Hepatic stellate cell (primary cell): Measurements from ENCODE around the gene NT5E.
A peak's percentile ranks its signal among the peaks of the same experiment; 100 is the strongest.

Experiments
- DNase-seq: peaks from one replicate; pipeline ENCODE4 v3.0.0; 2011; ENCODE audit warnings: low spot score

The NT5E gene

GRCh38 chr6:85460154-85460920, 10.5 kb downstream of the NT5E start:
- no peak for DNase-seq

- DNase-seq, result no peak
Measured at GRCh38 chr6:85460921-85461797, 11.3 kb downstream of the NT5E start.

GRCh38 chr6:85461798-85462170, 11.9 kb downstream of the NT5E start:
- no peak for DNase-seq

GRCh38 chr6:85462673-85463072, 12.8 kb downstream of the NT5E start:
- DNase-seq, result no peak

GRCh38 chr6:85463621-85464259, 13.9 kb downstream of the NT5E start:
- no peak for DNase-seq

- DNase-seq, result peak; percentile 69
Measured at GRCh38 chr6:85464260-85464644, 14.4 kb downstream of the NT5E start.

- peak; percentile 58 for DNase-seq
Measured at GRCh38 chr6:85464722-85465150, 14.9 kb downstream of the NT5E start.

- DNase-seq, result no peak
Measured at GRCh38 chr6:85465762-85466161, 15.9 kb downstream of the NT5E start.

GRCh38 chr6:85468326-85468725, 18.4 kb downstream of the NT5E start:
- DNase-seq, result no peak

- no peak for DNase-seq
Measured at GRCh38 chr6:85469276-85470022, 19.6 kb downstream of the NT5E start.

GRCh38 chr6:85470023-85470410, 20.1 kb downstream of the NT5E start:
- no peak for DNase-seq

- DNase-seq, result peak; percentile 31
Measured at GRCh38 chr6:85472744-85473143, 22.9 kb downstream of the NT5E start.

- DNase-seq, result no peak
Measured at GRCh38 chr6:85473748-85474147, 23.9 kb downstream of the NT5E start.

- no peak for DNase-seq
Measured at GRCh38 chr6:85476532-85476931, 26.6 kb downstream of the NT5E start.

GRCh38 chr6:85479208-85479607, 29.3 kb downstream of the NT5E start:
- DNase-seq, result no peak

- DNase-seq, result no peak
Measured at GRCh38 chr6:85482206-85482904, 32.5 kb downstream of the NT5E start.

GRCh38 chr6:85482905-85483700, 33.2 kb downstream of the NT5E start:
- peak; percentile 54 for DNase-seq

GRCh38 chr6:85483846-85484245, 34.0 kb downstream of the NT5E start:
- no peak for DNase-seq

- no peak for DNase-seq
Measured at GRCh38 chr6:85484948-85485347, 35.1 kb downstream of the NT5E start.

GRCh38 chr6:85490516-85491248, 40.8 kb downstream of the NT5E start:
- no peak for DNase-seq
